Heart left ventricle (tissue), 16 donors: ENCODE measurements around the gene LYRM2. TPM values are rescaled to one million over a fixed set of nuclear protein-coding genes. Genes with fewer than 3 reads are reported as not detected.

Experiments used
- ATAC-seq, 4 donors: fragments of 200-7000 bp; cut with Tn5 transposase; one replicate each; pipeline ENCODE4 v1.9.1; 2020 to 2022; ENCODE audit warnings: moderate library complexity in 4 of 4, mild to moderate bottlenecking in 3 of 4, moderate number of reproducible peaks in 1 of 4
- DNase-seq, 5 donors: peaks; one replicate each; pipeline ENCODE4 v3.0.0-alpha.2; 2020
- H3K27ac ChIP-seq, 12 donors: fragments of 200-600 bp; sonication (generic) in 4 of 12; one replicate each; pipeline versions ENCODE4 v1.5.0 to v1.8.0; 2016 to 2022; ENCODE audit warnings: mild to moderate bottlenecking in 2 of 12
- H3K27me3 ChIP-seq, 9 donors: fragments of 200-600 bp; sonication (generic) in 2 of 9; one replicate each; pipeline versions ENCODE4 v1.5.1 to v1.8.0; 2016 to 2022; ENCODE audit warnings: mild to moderate bottlenecking in 3 of 9
- H3K36me3 ChIP-seq, 9 donors: fragments of 200-600 bp; sonication (generic) in 2 of 9; one replicate each; pipeline versions ENCODE4 v1.5.0 to v1.8.0; 2018 to 2022; ENCODE audit warnings: mild to moderate bottlenecking in 2 of 9
- H3K4me1 ChIP-seq, 12 donors: fragments of 200-600 bp; sonication (generic) in 4 of 12; one replicate each; pipeline versions ENCODE4 v1.5.0 to v1.8.0; 2016 to 2022; ENCODE audit warnings: mild to moderate bottlenecking in 3 of 12
- H3K4me3 ChIP-seq, 12 donors: fragments of 200-600 bp; sonication (generic) in 4 of 12; one replicate each; pipeline versions ENCODE4 v1.5.0 to v1.8.0; 2017 to 2022; ENCODE audit warnings: mild to moderate bottlenecking in 9 of 12, moderate library complexity in 4 of 12
- H3K9me3 ChIP-seq, 12 donors: fragments of 200-600 bp; sonication (generic) in 4 of 12; one replicate each; pipeline versions ENCODE4 v1.5.0 to v1.8.0; 2016 to 2022; ENCODE audit warnings: mild to moderate bottlenecking in 1 of 12
- CTCF ChIP-seq, 12 donors: fragments of 200-600 bp; sonication (generic) in 4 of 12; IDR thresholded peaks; one replicate each; pipeline versions ENCODE4 v1.5.0 to v1.8.0; 2018 to 2022; ENCODE audit warnings: antibody characterized with exemption in 12 of 12, mild to moderate bottlenecking in 5 of 12
- POLR2A ChIP-seq, 2 donors: fragments of 450-650 bp; IDR thresholded peaks; one replicate each; pipeline ENCODE4 v1.6.1; 2017; ENCODE audit warnings: antibody characterized with exemption in 2 of 2, mild to moderate bottlenecking in 2 of 2, moderate library complexity in 2 of 2
- WGBS, 4 donors: extraction: QIAGEN DNeasy Blood & Tissue Kit in 2 of 4; methylation state at CpG; one replicate each; pipeline versions ENCODE4 v1.1.5 to v1.1.7; 2013 to 2018; 5-methylcytosine and 5-hydroxymethylcytosine counted together
- intact Hi-C, 10 donors: fragments of 100-400 bp; cut with DNase I; formaldehyde crosslinking; loops; one replicate each; pipeline versions ENCODE4 v1.11.1 to v1.14.2; 2022
- polyA plus RNA-seq, 2 donors: library from polyadenylated mRNA; stranded (reverse); fragments of 200-250 nt; gene quantifications; one replicate each; pipeline ENCODE4 v1.2.3, GENCODE V29; 2013
- total RNA-seq, 9 donors: library from RNA; depleted of rRNA in 2 of 9; stranded (reverse); fragments of >200 nt in 2 of 9; fragmentation: NEBNext Ultra II Directional in 3 of 9; extraction: Animal tissue kit (Norgen Biotek cat#: 25700) in 3 of 9; gene quantifications; one replicate each; pipeline versions ENCODE4 v1.1.0 to v1.2.4, GENCODE V29; 2016 to 2023
- donor health status: ischemic (EF 13 %, LVEDD 7.1; RV severe dilation, severe dysfunction).
- donor health status: healthy with polysubstance abuse.
- donor health status: DM: no; HTN: yes; CAD: no.
- donor health status: DM: no; HTN: no; CAD: no.
- donor health status: ischemic (EF 25% LVEDD 6.9; RV normal size, moderate dysfunction).
- donor health status: ischemic (EF 25% LVEDD 5.7; RV mildly dilated, moderate dysfunction).
- donor health status: healthy.
- donor health status: DM: yes; HTN: yes; CAD: no.
- donor health status: ischemic (EF 35%, LVEDD 5.7; RV mildly dilated, moderate dysfunction).
- donor health status: nonischemic (EF 11% LVEDD 7.7; RV severe dilation, severe dysfunction).
- donor health status: DM: yes; HTN: yes; CAD: no.
- donor health status: PGD.
- donor health status: ischemic (EF 29% LVEDD 5.4; RV normal size, mild dysfunction).
- donor health status: nonischemic (EF 23%, LVEDD 6.1; RV moderate dilation, normal function).

Gene LYRM2
- total and polyA plus RNA-seq, 11 donors = 15.2 to 50.0 (median 43.8) TPM

DNA sequence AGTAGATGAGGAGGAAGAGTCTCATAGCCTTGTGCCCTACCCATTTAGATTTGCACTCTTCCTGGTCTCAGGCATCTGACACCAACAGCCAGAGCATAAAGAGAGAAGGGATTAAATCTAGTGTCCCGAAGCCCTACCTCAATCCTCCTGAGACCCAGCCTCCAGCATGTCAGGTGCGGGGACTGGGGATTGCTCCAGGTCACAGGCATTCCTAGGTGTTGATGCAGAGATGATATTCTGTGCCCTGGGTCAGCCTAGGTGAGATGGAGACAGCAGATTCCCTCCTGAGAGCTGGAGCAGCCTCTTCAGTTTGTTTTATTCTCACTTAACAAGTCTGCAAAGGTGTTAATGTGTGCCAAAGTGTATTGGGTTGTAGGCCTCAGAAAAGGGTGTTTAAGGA, 115.8 kb downstream of the LYRM2 start:
- H3K9me3 ChIP-seq = no peaks in the 10 kb centered on the region
- WGBS, 4 donors = 68 to 84% (median 75%) methylated on average over 2 of the region's 2 CpGs
- no peaks in the 10 kb centered on the region for H3K36me3 ChIP-seq
- H3K27me3 ChIP-seq = no peaks in the 10 kb centered on the region
- no peak overlapping the region for H3K27ac ChIP-seq
- TF ChIP-seq POLR2A (IDR thresholded peaks at IDR 0.05) = no peak
- no peak for TF ChIP-seq CTCF (IDR thresholded peaks at IDR 0.05)
- no peak for ATAC-seq
- no peak for DNase-seq
- no peak overlapping the region for H3K4me3 ChIP-seq
- intact Hi-C loops = no loop called here
- H3K4me1 ChIP-seq = peaks cover 0 to 14% (median 2%) of the 10 kb centered on the region in 12 donors

GRCh38 chr6:89520736-89521135, 117.8 kb downstream of the LYRM2 start:
- ATAC-seq (no peak), DNase-seq (no peak)
- Histone ChIP-seq H3K27ac (no peak overlapping the region), H3K4me3 (no peak overlapping the region), H3K4me1 (peaks cover 0 to 6% (median under 1%) of the 10 kb centered on the region in 12 donors), H3K36me3 (no peaks in the 10 kb centered on the region), H3K9me3 (no peaks in the 10 kb centered on the region), H3K27me3 (no peaks in the 10 kb centered on the region)
- TF ChIP-seq POLR2A (IDR thresholded peaks at IDR 0.05) (no peak), CTCF (IDR thresholded peaks at IDR 0.05) (no peak)
- intact Hi-C loops = no loop called here

DNA sequence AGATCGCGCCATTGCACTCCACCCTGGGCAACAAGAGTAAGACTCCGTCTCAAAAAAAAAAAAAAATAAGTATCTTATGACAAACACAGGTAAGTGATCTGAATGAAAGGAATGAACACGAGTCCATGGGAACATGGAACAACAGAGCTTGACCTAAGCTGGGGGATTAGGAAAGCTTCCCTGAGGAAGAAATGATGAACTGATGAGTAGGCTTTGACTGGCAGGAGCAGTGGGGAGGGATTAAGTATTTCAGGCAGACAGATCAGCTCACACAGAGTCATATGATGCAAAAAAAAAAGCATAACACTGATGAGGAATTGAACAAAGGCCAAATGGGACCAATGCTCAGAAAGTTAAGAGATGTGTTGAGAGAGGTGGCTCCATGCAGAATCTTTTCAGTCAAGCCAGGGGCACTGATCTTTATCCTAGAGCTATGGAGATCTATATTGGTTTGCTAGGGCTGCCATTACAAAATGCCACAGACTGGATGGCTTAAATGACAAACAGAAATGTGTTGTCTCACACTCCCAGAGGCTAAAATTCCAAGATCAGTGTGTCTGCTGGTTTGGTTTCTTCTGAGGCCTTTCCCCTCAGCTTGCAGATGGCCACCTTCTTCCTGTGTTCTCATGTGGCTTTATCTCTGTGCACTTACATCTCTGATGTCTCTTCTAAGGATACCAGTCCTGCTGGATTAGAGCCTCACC, 120.0 kb downstream of the LYRM2 start:
- Histone ChIP-seq H3K27ac (no peak overlapping the region), H3K27me3 (no peaks in the 10 kb centered on the region), H3K4me3 (no peak overlapping the region), H3K9me3 (no peaks in the 10 kb centered on the region), H3K36me3 (no peaks in the 10 kb centered on the region), H3K4me1 (no peaks in the 10 kb centered on the region)
- WGBS, 4 donors = 96 to 100% (median 96%) methylated on average over 4 of the region's 4 CpGs
- TF ChIP-seq CTCF (IDR thresholded peaks at IDR 0.05) (no peak), POLR2A (IDR thresholded peaks at IDR 0.05) (no peak)
- no peak for ATAC-seq
- no peak for DNase-seq
- intact Hi-C loops = no loop called here

Other genes starting within 250 kb of the LYRM2 start
- 100 to 1,000 TPM in 5 of 9 donors, 10 to 100 TPM in 4; 69.7 to 147 (median 102) TPM for gene RRAGD, start 226.5 kb downstream of the LYRM2 start, total RNA-seq
- 10 to 100 TPM; 25.8 to 40.8 TPM for gene RRAGD, start 226.5 kb downstream of the LYRM2 start, polyA plus RNA-seq
- gene ANKRD6, start 205.6 kb downstream of the LYRM2 start, total RNA-seq = 10 to 100 TPM in 7 of 9 donors, 1 to 10 TPM in 2; 7.4 to 14.1 (median 11.3) TPM
- 1 to 10 TPM; 3.5 to 4.6 TPM for gene ANKRD6, start 205.6 kb downstream of the LYRM2 start, polyA plus RNA-seq
- 10 to 100 TPM; 17.6 to 38.0 (median 24.4) TPM for gene MDN1, start 181.0 kb upstream of the LYRM2 start, total RNA-seq
- 10 to 100 TPM in 1 of 2 donors, 1 to 10 TPM in 1; 9.1 to 24.6 TPM for gene MDN1, start 181.0 kb upstream of the LYRM2 start, polyA plus RNA-seq
- gene CASP8AP2, start 191.1 kb upstream of the LYRM2 start, total RNA-seq = 10 to 100 TPM in 8 of 9 donors, 1 to 10 TPM in 1; 8.4 to 16.2 (median 12.3) TPM
- gene CASP8AP2, start 191.1 kb upstream of the LYRM2 start, polyA plus RNA-seq = 1 to 10 TPM; 4.4 to 6.5 TPM